ENCODE measurements around the gene SSX5. TPM values are rescaled to one million over a fixed set of nuclear protein-coding genes. Genes with fewer than 3 reads are reported as not detected.
"Not testable (repeated sequence)": the region's sequence is repeated elsewhere in the genome, so short reads cannot be mapped to it uniquely, and the experiment has no call there.

The SSX5 gene
- not detected in 2 replicates for total RNA-seq

- no peak for DNase-seq
Measured at GRCh38 chrX:48196745-48197201, at the start of gene SSX5. Gene SSX5 (minus strand): TSS chrX:48196795. CDS start chrX:48195358, 1,437 bp downstream.

GRCh38 chrX:48224196-48224595 is 27.6 kb upstream of the SSX5 start:
- not testable (repeated sequence) for DNase-seq

- DNase-seq = peak; percentile 56
Measured at GRCh38 chrX:48214341-48214740, 17.7 kb upstream of the SSX5 start.

GRCh38 chrX:48190024-48190423 is 6.6 kb downstream of the SSX5 start:
- DNase-seq = peak; percentile 67

- DNase-seq = not testable (repeated sequence)
Measured at GRCh38 chrX:48181882-48182281, 14.7 kb downstream of the SSX5 start.

GRCh38 chrX:48180811-48181210 is 15.8 kb downstream of the SSX5 start:
- no peak for DNase-seq

- DNase-seq = no peak
Measured at GRCh38 chrX:48179691-48180090, 16.9 kb downstream of the SSX5 start.

- not testable (repeated sequence) for DNase-seq
Measured at GRCh38 chrX:48166322-48166721, 30.3 kb downstream of the SSX5 start.

GRCh38 chrX:48165241-48165640 is 31.4 kb downstream of the SSX5 start:
- no peak for DNase-seq

- DNase-seq = no peak
Measured at GRCh38 chrX:48156014-48156413, 40.6 kb downstream of the SSX5 start.

- DNase-seq = no peak
Measured at GRCh38 chrX:48154796-48155195, 41.8 kb downstream of the SSX5 start.

GRCh38 chrX:48153769-48154168 is 42.8 kb downstream of the SSX5 start:
- DNase-seq = no peak

- DNase-seq = peak; percentile 42
Measured at GRCh38 chrX:48142697-48143096, 53.9 kb downstream of the SSX5 start.

GRCh38 chrX:48141810-48142508 is 54.6 kb downstream of the SSX5 start:
- DNase-seq = not testable (repeated sequence)

- DNase-seq = not testable (repeated sequence)
Measured at GRCh38 chrX:48139076-48139475, 57.5 kb downstream of the SSX5 start.

Other genes starting within 250 kb of the SSX5 start
- 4.9 and 5.3 TPM in 2 replicates for gene ZNF182, start 192.8 kb downstream of the SSX5 start, total RNA-seq
- gene SPACA5, start 189.8 kb downstream of the SSX5 start, total RNA-seq = not detected in 2 replicates
- gene ZNF630, start 125.2 kb downstream of the SSX5 start, total RNA-seq = 1.5 and 3.2 TPM in 2 replicates
- gene SPACA5B, start 66.2 kb downstream of the SSX5 start, total RNA-seq = not detected in 2 replicates
- gene SSX1, start 58.6 kb upstream of the SSX5 start, total RNA-seq = not detected in 2 replicates
- gene SSX3, start 159.9 kb upstream of the SSX5 start, total RNA-seq = not detected in 2 replicates
- gene SSX4, start 186.7 kb upstream of the SSX5 start, total RNA-seq = not detected in 2 replicates
- not detected in 2 replicates for gene SSX4B, start 215.2 kb upstream of the SSX5 start, total RNA-seq

All from dermis blood vessel endothelial cell (primary cell).